LNCAP (cell line): ENCODE results near the gene DPEP2.

Experiments used
- TF ChIP-seq, protein P1 (sequence below): fragments of 450-650 bp; IDR thresholded peaks from 2 replicates; pipeline ENCODE4 v1.5.1; 2017; ENCODE audit warnings: mild to moderate bottlenecking

DPEP2 gene

DNA sequence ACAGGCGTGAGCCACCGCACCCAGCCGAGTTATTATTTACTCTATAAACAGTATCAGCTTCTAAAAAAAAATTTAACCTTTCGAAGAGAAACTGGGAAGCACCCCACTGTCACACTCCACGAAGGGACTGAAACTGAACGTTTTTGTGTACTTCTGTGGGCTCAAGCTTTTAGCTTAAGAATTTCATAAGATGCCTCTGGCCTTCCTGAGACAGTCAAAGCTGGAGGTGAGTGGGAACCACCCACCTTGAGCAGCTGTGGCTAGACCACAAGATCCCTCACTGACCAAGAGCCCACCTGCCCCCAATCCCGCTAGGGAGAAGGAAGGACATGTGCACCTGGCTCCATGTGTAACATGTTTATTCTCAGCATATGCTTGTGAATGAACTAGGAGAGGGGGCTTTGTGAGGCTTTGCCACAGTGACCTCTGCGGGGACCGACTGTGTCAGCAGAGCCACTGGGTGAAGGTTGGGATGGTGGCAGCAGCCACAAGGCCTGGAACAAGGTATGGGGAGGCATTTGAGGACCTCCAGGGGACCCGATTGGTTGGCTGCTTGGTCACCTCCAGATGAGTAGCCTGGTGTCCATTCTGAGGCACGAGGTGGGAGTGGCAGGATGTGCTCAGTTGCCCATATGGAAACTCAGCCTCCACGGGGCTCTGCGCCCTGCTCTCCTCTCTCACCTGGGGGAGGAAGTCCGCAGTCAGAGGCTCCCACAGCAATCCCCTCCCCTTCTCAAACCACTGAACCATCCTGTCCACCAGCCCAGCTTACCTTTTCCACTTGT, 23.8 kb downstream of the DPEP2 start:
- TF ChIP-seq, protein P1, sequence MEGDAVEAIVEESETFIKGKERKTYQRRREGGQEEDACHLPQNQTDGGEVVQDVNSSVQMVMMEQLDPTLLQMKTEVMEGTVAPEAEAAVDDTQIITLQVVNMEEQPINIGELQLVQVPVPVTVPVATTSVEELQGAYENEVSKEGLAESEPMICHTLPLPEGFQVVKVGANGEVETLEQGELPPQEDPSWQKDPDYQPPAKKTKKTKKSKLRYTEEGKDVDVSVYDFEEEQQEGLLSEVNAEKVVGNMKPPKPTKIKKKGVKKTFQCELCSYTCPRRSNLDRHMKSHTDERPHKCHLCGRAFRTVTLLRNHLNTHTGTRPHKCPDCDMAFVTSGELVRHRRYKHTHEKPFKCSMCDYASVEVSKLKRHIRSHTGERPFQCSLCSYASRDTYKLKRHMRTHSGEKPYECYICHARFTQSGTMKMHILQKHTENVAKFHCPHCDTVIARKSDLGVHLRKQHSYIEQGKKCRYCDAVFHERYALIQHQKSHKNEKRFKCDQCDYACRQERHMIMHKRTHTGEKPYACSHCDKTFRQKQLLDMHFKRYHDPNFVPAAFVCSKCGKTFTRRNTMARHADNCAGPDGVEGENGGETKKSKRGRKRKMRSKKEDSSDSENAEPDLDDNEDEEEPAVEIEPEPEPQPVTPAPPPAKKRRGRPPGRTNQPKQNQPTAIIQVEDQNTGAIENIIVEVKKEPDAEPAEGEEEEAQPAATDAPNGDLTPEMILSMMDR = no peak

DNA sequence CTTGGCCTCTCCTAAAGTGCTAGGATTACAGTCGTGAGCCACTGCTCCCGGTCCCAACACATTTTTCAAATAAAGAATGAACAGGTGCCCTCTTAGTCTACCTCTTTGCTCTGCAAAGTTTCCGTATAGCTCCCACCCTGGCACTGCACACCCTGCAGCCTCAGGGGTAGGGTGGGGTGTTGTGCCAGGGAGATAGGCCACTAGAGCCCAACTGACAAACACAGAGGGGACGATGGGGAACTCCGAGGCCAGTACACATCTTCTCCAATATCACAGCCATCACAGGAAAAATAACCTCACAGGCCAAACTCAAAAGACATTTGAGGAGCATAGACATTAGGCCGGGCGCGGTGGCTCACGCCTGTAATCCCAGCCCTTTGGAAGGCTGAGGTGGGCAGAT, 28.2 kb downstream of the DPEP2 start:
- TF ChIP-seq, protein P1 = no peak

DNA sequence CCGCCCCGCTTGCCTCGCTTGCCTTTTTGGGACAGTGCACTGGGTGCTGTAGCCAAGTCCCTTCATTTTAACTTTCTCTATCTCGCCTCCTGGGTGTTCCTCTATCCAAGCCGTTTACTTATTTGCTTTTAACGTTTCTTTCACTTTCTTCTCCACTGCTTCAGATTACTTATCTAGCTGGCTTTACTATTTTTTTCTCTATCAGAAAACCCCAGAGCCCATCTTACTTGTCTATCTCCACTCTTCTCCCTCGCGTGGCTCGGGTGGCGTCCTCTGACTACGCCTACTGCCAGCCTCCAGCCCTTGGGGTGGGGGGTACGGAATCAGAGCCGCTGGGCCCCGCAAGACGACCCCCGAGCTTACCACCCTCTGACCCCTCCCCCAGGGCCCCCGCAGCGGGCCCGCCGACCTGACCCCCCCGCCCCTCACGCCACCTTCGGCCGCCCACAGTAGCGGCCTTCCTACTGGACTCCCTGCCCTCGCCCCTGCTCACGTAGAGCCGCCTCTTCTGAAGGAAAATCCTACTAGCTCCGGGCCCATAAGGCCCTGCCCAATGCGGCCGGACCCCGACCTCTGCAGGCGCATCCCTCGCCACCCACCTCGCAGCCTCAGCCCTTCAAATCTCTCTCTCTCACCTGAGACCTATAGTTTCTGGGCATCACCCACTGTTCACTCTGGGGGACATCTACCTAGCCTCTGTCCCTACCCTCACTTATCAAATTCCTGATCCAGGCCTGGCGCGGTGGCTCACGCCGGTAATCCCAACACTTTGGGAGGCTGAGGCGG, 29.8 kb downstream of the DPEP2 start:
- TF ChIP-seq, protein P1 = no peak

DNA sequence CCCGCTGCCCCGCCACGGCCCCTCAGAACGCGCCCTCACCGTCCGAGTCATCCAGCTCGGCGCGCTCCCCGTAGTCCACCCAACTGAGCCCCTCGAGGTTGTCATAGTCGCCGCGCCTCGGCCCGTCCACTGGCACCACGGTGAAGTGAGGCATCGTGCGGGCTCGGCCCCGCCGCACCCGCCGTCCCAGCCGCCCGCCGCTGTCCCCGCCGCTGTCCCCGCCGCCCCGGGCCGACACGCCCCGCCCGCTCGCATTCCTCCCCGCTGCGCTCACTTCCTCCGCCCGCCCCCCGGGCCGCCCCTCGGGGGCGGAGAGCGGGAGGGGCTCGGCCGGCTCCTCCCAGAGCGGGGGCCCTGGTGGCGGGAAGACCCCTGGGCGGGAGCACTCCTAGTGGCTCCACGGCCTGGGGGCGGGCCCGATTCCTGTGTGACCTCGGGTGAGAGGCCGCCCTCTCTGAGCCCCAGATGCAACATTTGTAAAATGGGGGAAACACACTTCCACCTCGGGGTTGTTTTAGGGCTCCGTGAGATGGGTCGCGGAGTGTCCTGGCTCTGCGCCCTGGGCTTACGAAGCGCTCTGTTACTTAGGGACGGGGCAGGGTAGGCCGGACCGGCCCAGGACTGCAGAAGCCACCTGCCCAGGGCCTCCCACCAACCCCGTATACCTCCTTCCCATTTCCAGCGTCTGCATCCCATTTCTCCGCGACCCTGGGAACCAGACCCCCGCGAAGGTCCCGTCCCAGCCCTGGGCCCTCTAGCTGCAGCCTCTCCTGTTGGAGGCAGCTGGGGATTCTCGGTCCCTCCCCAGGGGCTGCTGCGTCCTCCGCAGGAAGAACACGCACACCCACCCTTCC, 30.7 kb downstream of the DPEP2 start, which contains the start of gene SLC12A4:
TSS of gene SLC12A4 (minus strand) at position 238 of the 854 bp plus-strand sequence. CDS start at position 154, 84 bp downstream.
- TF ChIP-seq, protein P1 = no peak

DNA sequence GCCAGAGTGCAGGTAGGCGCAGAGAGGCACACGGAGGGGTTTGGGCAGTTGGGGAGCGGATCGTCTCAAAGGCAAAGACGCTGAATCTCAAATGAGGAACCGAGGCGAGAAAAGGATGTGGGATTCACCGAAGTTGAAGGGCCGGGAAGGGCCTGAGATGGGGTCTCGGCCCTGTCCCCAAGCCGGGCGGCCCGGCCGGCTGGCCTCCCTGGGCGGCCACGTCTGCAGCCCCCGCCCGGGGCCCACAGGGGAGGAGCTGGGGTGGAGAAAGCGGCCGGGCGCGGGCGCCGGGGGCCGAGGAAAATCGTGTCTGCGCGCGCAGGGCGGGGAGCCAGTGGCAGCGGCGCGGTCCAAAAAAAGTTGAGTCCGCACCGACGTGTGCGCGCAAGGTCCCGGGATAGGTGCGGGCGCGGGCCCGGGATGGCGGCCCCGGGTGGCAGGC, 31.3 kb downstream of the DPEP2 start:
- TF ChIP-seq, protein P1 = no peak

DNA sequence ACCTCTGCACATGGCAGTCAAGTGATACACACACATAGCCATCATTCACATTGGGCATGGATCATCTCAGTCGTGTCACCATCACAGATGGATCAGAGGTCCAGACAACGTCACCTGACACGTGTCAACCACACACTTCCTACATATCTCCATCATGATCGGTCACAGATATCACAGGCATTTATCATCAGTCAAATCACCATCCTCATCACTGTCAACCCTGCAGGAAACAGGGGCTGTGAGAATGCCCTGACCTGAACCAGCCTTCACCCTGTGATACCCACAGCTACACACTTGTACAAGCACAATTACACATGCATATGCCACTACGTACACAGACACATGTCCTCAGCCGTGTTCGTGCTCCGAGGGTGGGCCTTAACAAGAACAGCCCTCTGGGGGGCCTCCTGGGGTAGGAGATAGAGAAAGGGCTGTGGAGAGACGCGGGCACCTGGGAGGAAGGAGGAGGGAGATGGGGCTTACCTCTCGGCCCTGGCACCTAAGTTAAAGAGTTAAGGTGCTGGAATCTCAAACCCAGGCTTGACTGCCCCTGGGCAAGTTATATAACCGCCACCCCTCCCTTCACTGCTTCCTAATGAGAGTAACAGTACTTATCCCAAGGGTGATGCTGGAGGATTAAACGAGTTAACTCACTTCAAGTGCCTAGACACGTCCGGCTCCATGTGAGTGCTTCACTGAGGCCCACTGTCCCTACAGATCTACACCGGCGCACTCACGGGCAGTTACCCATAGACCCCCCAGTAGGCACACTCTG, 31.9 kb downstream of the DPEP2 start:
- TF ChIP-seq, protein P1 = no peak
